ENCODE data around the gene GRIP2. TPM values are rescaled to one million over a fixed set of nuclear protein-coding genes. Genes with fewer than 3 reads are reported as not detected.

Gene GRIP2
- total RNA-seq, 4 donors from 2014 or later, result 0.45 to 0.92 (median 0.66) TPM

DNA sequence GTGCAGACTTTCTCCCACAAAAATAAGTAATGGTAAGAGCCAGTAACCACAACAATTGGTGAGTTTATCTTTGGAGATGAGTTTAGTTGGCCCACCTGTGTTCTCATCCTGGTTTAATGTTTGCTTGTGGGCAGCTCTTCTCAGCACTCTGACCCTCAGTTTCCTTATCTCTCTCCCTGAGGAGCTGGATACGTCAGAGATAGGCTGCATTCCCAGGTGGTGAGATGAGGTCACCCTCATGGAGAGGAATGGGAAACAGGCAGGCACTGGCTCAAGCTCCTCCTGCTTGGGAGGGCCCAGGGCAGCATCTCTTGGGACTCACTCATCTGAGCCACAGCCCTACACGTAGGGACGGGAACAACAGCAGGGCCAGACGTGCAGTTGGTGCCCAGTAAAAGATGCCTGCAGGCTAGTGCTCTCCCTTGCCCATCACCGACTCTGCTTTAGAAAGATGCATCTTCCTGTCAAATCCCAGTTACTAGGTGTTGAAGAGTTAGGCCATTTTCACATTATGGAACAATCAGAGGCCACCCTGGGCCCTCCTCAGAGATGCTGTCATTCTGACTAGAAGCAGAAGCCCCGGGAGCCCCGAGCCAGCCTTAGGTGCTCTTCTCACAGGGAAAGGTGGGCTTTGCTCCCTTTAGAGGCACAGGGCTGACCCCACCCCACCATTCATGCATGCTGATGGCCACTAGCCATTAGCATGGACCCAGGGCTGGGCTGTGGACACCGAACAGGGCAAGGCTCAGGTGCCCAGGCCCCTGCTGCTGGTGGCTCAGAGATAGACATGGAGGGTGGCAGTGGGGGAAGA, 59.7 kb downstream of the GRIP2 start:
- no peak for DNase-seq (ENCODE audit: extremely low spot score)
- peaks cover 9 to 89% (median 61%) of the 10 kb centered on the region in 4 donors for H3K36me3 ChIP-seq
- TF ChIP-seq POLR2AphosphoS5 (IDR thresholded peaks at IDR 0.05) (no peak), EP300 (IDR thresholded peaks at IDR 0.05) (no peak), POLR2A (IDR thresholded peaks at IDR 0.05; ENCODE audit: low read depth) (no peak)
- TF ChIP-seq, protein P1, sequence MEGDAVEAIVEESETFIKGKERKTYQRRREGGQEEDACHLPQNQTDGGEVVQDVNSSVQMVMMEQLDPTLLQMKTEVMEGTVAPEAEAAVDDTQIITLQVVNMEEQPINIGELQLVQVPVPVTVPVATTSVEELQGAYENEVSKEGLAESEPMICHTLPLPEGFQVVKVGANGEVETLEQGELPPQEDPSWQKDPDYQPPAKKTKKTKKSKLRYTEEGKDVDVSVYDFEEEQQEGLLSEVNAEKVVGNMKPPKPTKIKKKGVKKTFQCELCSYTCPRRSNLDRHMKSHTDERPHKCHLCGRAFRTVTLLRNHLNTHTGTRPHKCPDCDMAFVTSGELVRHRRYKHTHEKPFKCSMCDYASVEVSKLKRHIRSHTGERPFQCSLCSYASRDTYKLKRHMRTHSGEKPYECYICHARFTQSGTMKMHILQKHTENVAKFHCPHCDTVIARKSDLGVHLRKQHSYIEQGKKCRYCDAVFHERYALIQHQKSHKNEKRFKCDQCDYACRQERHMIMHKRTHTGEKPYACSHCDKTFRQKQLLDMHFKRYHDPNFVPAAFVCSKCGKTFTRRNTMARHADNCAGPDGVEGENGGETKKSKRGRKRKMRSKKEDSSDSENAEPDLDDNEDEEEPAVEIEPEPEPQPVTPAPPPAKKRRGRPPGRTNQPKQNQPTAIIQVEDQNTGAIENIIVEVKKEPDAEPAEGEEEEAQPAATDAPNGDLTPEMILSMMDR (IDR thresholded peaks at IDR 0.05), result no peak
- no peak overlapping the region for H3K27ac ChIP-seq (replicated peaks in 1 of 4)
- H3K9me3 ChIP-seq, result no peaks in the 10 kb centered on the region
- H3K4me3 ChIP-seq, result no peak overlapping the region
- peaks cover 27 to 39% (median 30%) of the 10 kb centered on the region in 4 donors for H3K4me1 ChIP-seq
- WGBS, result 72% methylated on average over 5 of the region's 8 CpGs
- H3K27me3 ChIP-seq, result no peaks in the 10 kb centered on the region
- intact Hi-C loops (cut with DNase I), result no loop called here

- Histone ChIP-seq H3K27ac (replicated peaks in 1 of 4) (no peak overlapping the region), H3K36me3 (peaks cover 8 to 92% (median 56%) of the 10 kb centered on the region in 4 donors), H3K4me3 (no peak overlapping the region), H3K4me1 (peaks cover 27 to 39% (median 30%) of the 10 kb centered on the region in 4 donors), H3K9me3 (no peaks in the 10 kb centered on the region), H3K27me3 (no peaks in the 10 kb centered on the region)
- WGBS, result 100% methylated on average over 4 of the region's 6 CpGs
- TF ChIP-seq POLR2AphosphoS5 (IDR thresholded peaks at IDR 0.05), result no peak
- TF ChIP-seq, protein P1 (IDR thresholded peaks at IDR 0.05), result no peak
- TF ChIP-seq EP300 (IDR thresholded peaks at IDR 0.05), result no peak
- TF ChIP-seq POLR2A (IDR thresholded peaks at IDR 0.05; ENCODE audit: low read depth), result no peak
- intact Hi-C loops (cut with DNase I), result no loop called here
- no peak for DNase-seq (ENCODE audit: extremely low spot score)
Observed at GRCh38 chr3:14479591-14479990, 60.6 kb downstream of the GRIP2 start.

DNA sequence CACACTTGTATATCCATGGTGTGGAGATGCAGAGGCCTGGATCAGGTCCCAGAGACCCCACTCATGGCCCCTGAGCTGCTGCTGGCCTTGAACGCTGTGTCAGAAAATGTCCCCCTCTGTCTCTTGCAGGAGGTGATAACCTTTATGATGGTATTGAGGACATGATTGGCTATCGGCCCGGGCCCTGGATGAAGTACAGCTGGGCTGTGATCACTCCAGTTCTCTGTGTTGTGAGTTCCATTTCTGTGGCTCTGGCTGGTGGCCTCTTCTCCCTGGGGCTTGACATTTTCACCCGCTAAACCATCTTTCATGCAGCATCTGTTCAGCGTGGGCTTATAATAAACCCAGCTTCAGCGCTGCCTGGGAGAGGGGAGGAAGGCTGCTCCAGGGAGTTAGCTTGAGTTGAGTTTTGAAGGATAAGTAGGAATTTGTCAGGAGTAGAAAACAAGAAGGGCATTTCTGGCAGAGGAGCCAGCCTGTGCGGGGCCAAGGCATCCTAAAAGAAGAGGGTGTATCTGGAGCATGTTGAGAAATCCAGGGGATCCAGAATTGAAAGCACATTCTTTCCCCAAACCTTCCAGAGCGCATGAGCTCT, 61.1 kb downstream of the GRIP2 start:
- Histone ChIP-seq H3K27ac (replicated peaks in 1 of 4) (no peak overlapping the region), H3K4me3 (no peak overlapping the region), H3K36me3 (peaks cover 8 to 87% (median 55%) of the 10 kb centered on the region in 4 donors), H3K9me3 (no peaks in the 10 kb centered on the region), H3K27me3 (no peaks in the 10 kb centered on the region), H3K4me1 (peaks cover 30 to 39% (median 31%) of the 10 kb centered on the region in 4 donors)
- no peak for TF ChIP-seq POLR2AphosphoS5 (IDR thresholded peaks at IDR 0.05)
- TF ChIP-seq EP300 (IDR thresholded peaks at IDR 0.05), result no peak
- TF ChIP-seq, protein P1 (IDR thresholded peaks at IDR 0.05), result no peak
- no peak for TF ChIP-seq POLR2A (IDR thresholded peaks at IDR 0.05; ENCODE audit: low read depth)
- DNase-seq (ENCODE audit: extremely low spot score), result no peak
- intact Hi-C loops (cut with DNase I), result no loop called here
- WGBS, result 89% methylated on average over 8 of the region's 8 CpGs

GRCh38 chr3:14477311-14477935, 62.7 kb downstream of the GRIP2 start:
- no peak overlapping the region for H3K27ac ChIP-seq (replicated peaks in 1 of 4)
- H3K27me3 ChIP-seq, result no peaks in the 10 kb centered on the region
- peaks cover 8 to 82% (median 59%) of the 10 kb centered on the region in 4 donors for H3K36me3 ChIP-seq
- no peak overlapping the region for H3K4me3 ChIP-seq
- 95% methylated on average over 10 of the region's 11 CpGs for WGBS
- no peaks in the 10 kb centered on the region for H3K9me3 ChIP-seq
- intact Hi-C loops (cut with DNase I), result no loop called here
- TF ChIP-seq POLR2AphosphoS5 (IDR thresholded peaks at IDR 0.05), result no peak
- TF ChIP-seq, protein P1 (IDR thresholded peaks at IDR 0.05), result no peak
- no peak for TF ChIP-seq POLR2A (IDR thresholded peaks at IDR 0.05; ENCODE audit: low read depth)
- TF ChIP-seq EP300 (IDR thresholded peaks at IDR 0.05), result no peak
- H3K4me1 ChIP-seq, result peaks cover 35 to 41% (median 38%) of the 10 kb centered on the region in 4 donors
- no peak for DNase-seq (ENCODE audit: extremely low spot score)

Measured in esophagus muscularis mucosa (tissue), 4 donors.